AG04450 (cell line): ENCODE measurements around the gene DYDC1. TPM values are rescaled to one million over a fixed set of nuclear protein-coding genes. Genes with fewer than 3 reads are reported as not detected.
A peak's percentile ranks its signal among the peaks of the same experiment; 100 is the strongest.

Experiments used
- CTCF ChIA-PET: fragments of 300-600, 350-600 bp; formaldehyde crosslinking; extraction: SDS; loops from one replicate; lab custom pipeline; 2022; ENCODE audit warnings: antibody characterized with exemption, inconsistent platforms; lab: Charles Lee
- POLR2A ChIA-PET: fragments of 350-600 bp; formaldehyde crosslinking; extraction: SDS; loops from one replicate; lab custom pipeline; 2021; ENCODE audit warnings: antibody characterized with exemption, inconsistent platforms; lab: Yijun Ruan, JAX
- DNase-seq: peaks from one replicate; pipeline ENCODE4 v3.0.0-alpha.2; 2011; ENCODE audit warnings: low read depth, low spot score
- H3K27ac ChIP-seq: one replicate; pipeline ENCODE4 v1.5.1; 2012; ENCODE audit warnings: low read depth, low read length, control low read depth
- H3K27me3 ChIP-seq: one replicate; pipeline ENCODE4 v1.6.0; 2012; ENCODE audit warnings: low read length; ENCODE audit not compliant: control insufficient read depth, insufficient read depth
- H3K4me3 ChIP-seq: 2 replicates; pipeline ENCODE4 v1.5.1; 2011; ENCODE audit warnings: mild to moderate bottlenecking, low read depth, low read length, control low read depth
- H3K9me3 ChIP-seq: 2 replicates; pipeline ENCODE4 v1.5.1; 2012; ENCODE audit warnings: low read length; ENCODE audit not compliant: control insufficient read depth, insufficient read depth
- CTCF ChIP-seq: IDR thresholded peaks from 2 replicates; pipeline ENCODE4 v1.5.1; 2011; ENCODE audit warnings: low read depth, low read length, control low read depth, inconsistent platforms
- polyA minus RNA-seq: library from RNA; depleted of rRNA, polyadenylated mRNA; stranded (reverse); fragments of >200 nt; gene quantifications from 2 replicates; pipeline ENCODE4 v1.2.3, GENCODE V29; 2011; rRNA and poly(A)+ RNA removed
- polyA plus RNA-seq: library from polyadenylated mRNA; depleted of rRNA; stranded (reverse); fragments of >200 nt; gene quantifications from 2 replicates; pipeline ENCODE4 v1.2.3, GENCODE V29; 2011; rRNA removed

The DYDC1 gene
- polyA plus RNA-seq (not detected in 2 replicates), polyA minus RNA-seq (not detected in 2 replicates)

- CTCF ChIA-PET = no interaction called here
- no peak for DNase-seq
- no peak within 1 kb of the TSS for H3K27ac ChIP-seq
- TF ChIP-seq CTCF = no peak
- H3K4me3 ChIP-seq = peak within 1 kb of the TSS; percentile 25
- H3K9me3 ChIP-seq = no peaks in the 10 kb centered on the region; the same call in 1 of the 2 replicates
- H3K27me3 ChIP-seq = peaks cover 19% of the 10 kb centered on the region
- POLR2A ChIA-PET = no interaction called here
Observed at GRCh38 chr10:80356563-80356988, at the start of gene DYDC1, which contains the start of gene DYDC2. Gene DYDC1 (minus strand): TSS chr10:80356755. CDS start chr10:80352601, 4,154 bp downstream. Gene DYDC2 (plus strand): TSS chr10:80356781. CDS start chr10:80362444, 5,663 bp downstream.

GRCh38 chr10:80406204-80406603, 49.6 kb upstream of the DYDC1 start:
- no peaks in the 10 kb centered on the region; the same call in 1 of the 2 replicates for H3K9me3 ChIP-seq
- H3K4me3 ChIP-seq = no peak overlapping the region
- CTCF ChIA-PET = interaction anchor here (0.7 to 1.1 kb wide), 4 partner anchors 23 to 258 kb away, joined by 3 read pairs; no protein-coding TSS in a partner anchor
- POLR2A ChIA-PET = no interaction called here
- no peak for DNase-seq
- TF ChIP-seq CTCF = no peak
- H3K27me3 ChIP-seq = peaks cover 27% of the 10 kb centered on the region
- H3K27ac ChIP-seq = no peak overlapping the region

- no peak for TF ChIP-seq CTCF
- Histone ChIP-seq H3K27ac (no peak overlapping the region), H3K4me3 (no peak overlapping the region), H3K27me3 (peaks cover 27% of the 10 kb centered on the region), H3K9me3 (no peaks in the 10 kb centered on the region; the same call in 1 of the 2 replicates)
- CTCF ChIA-PET = interaction anchor here (0.7 to 1.1 kb wide), 3 partner anchors 23 to 259 kb away, joined by 3 read pairs; no protein-coding TSS in a partner anchor
- no peak for DNase-seq
- POLR2A ChIA-PET = no interaction called here
Observed at GRCh38 chr10:80405626-80406025, 49.1 kb upstream of the DYDC1 start.

GRCh38 chr10:80405035-80405434, 48.5 kb upstream of the DYDC1 start:
- ChIA-PET CTCF (no interaction called here), POLR2A (no interaction called here)
- no peak for TF ChIP-seq CTCF
- no peak for DNase-seq
- Histone ChIP-seq H3K9me3 (no peaks in the 10 kb centered on the region; the same call in 1 of the 2 replicates), H3K27ac (no peak overlapping the region), H3K27me3 (peaks cover 24% of the 10 kb centered on the region), H3K4me3 (no peak overlapping the region)

- H3K9me3 ChIP-seq = no peaks in the 10 kb centered on the region
- H3K4me3 ChIP-seq = no peak overlapping the region
- POLR2A ChIA-PET = no interaction called here
- DNase-seq = no peak
- H3K27ac ChIP-seq = no peak overlapping the region
- TF ChIP-seq CTCF = no peak
- CTCF ChIA-PET = no interaction called here
- H3K27me3 ChIP-seq = peaks cover 2% of the 10 kb centered on the region
Observed at GRCh38 chr10:80400136-80400804, 43.7 kb upstream of the DYDC1 start.
